Tibial nerve (tissue), 4 donors: ENCODE measurements around the gene SARM1. TPM values are rescaled to one million over a fixed set of nuclear protein-coding genes. Genes with fewer than 3 reads are reported as not detected.

Experiments
- DNase-seq, 2 donors: peaks; one replicate each; pipeline ENCODE4 v3.0.0-alpha.2; 2019; ENCODE audit warnings: low spot score in 2 of 2
- H3K27ac ChIP-seq, 4 donors: fragments of 200-600 bp; sonication (generic) in 3 of 4; one replicate each; pipeline ENCODE4 v1.5.1; 2017 to 2019; ENCODE audit warnings: mild to moderate bottlenecking in 1 of 4
- H3K27me3 ChIP-seq, 2 donors: fragments of 200-600 bp; sonication (generic) in 1 of 2; one replicate each; pipeline versions ENCODE4 v1.5.1 to v1.6.0; 2017 to 2019
- H3K36me3 ChIP-seq, 3 donors: fragments of 200-600 bp; sonication (generic); one replicate each; pipeline ENCODE4 v1.5.1; 2018 to 2019
- H3K4me1 ChIP-seq, 4 donors: fragments of 200-600 bp; sonication (generic) in 3 of 4; one replicate each; pipeline ENCODE4 v1.5.1; 2017 to 2019
- H3K4me3 ChIP-seq, 4 donors: fragments of 200-600 bp; sonication (generic) in 3 of 4; one replicate each; pipeline ENCODE4 v1.5.1; 2017 to 2019; ENCODE audit warnings: mild to moderate bottlenecking in 1 of 4, moderate library complexity in 1 of 4
- H3K9me3 ChIP-seq, 4 donors: fragments of 200-600 bp; sonication (generic) in 3 of 4; one replicate each; pipeline ENCODE4 v1.5.1; 2017 to 2019
- CTCF ChIP-seq, 5 experiments: fragments of 200-600 bp in 3 of 5; fragments of 450-650 bp in 2 of 5; sonication (generic) in 3 of 5; IDR thresholded peaks; one replicate each; pipeline ENCODE4 v1.5.1; 2016 to 2019; ENCODE audit warnings: antibody characterized with exemption in 5 of 5, mild to moderate bottlenecking in 3 of 5, moderate library complexity in 2 of 5
- EP300 ChIP-seq, 2 donors: sonication (generic); formaldehyde crosslinking; IDR thresholded peaks; one replicate each; pipeline ENCODE4 v1.6.1; 2017; ENCODE audit warnings: antibody characterized with exemption in 2 of 2, mild to moderate bottlenecking in 1 of 2
- POLR2A ChIP-seq, 2 donors: fragments of 450-650 bp; IDR thresholded peaks; one replicate each; pipeline ENCODE4 v1.6.1; 2017; ENCODE audit warnings: antibody characterized with exemption in 2 of 2, mild to moderate bottlenecking in 2 of 2, moderate library complexity in 2 of 2
- WGBS, 2 donors: methylation state at CpG; one replicate each; pipeline ENCODE4 v1.1.5; 2018; 5-methylcytosine and 5-hydroxymethylcytosine counted together
- total RNA-seq, 4 donors: library from RNA; depleted of rRNA; stranded (reverse); fragments of >200 nt; gene quantifications; one replicate each; pipeline ENCODE4 v1.1.0, GENCODE V29; 2016

The SARM1 gene
- total RNA-seq, 4 donors from 2014 or later: 5.4 to 18.6 (median 13.8) TPM

GRCh38 chr17:28333083-28333746, 38.3 kb upstream of the SARM1 start:
- Histone ChIP-seq H3K9me3 (no peaks in the 10 kb centered on the region), H3K36me3 (peaks cover 0 to 39% (median 5%) of the 10 kb centered on the region in 3 donors), H3K4me3 (no peak overlapping the region), H3K27me3 (no peaks in the 10 kb centered on the region), H3K4me1 (peaks cover 3 to 50% (median 21%) of the 10 kb centered on the region in 4 donors), H3K27ac (no peak overlapping the region)
- DNase-seq: no peak
- TF ChIP-seq CTCF (IDR thresholded peaks at IDR 0.05) (no peak), EP300 (IDR thresholded peaks at IDR 0.05) (no peak)
- WGBS, 2 donors: 42 to 50% methylated on average over 1 of the region's 1 CpG

GRCh38 chr17:28334171-28334570, 37.3 kb upstream of the SARM1 start:
- no peaks in the 10 kb centered on the region for H3K9me3 ChIP-seq
- WGBS, 2 donors: 47 to 49% methylated on average over 6 of the region's 6 CpGs
- peaks cover 0 to 37% (median 3%) of the 10 kb centered on the region in 3 donors for H3K36me3 ChIP-seq
- no peaks in the 10 kb centered on the region for H3K27me3 ChIP-seq
- no peak for DNase-seq
- peak overlapping the region; percentile 60 to 97 (median 78) for H3K4me3 ChIP-seq
- peaks cover 3 to 56% (median 21%) of the 10 kb centered on the region in 4 donors for H3K4me1 ChIP-seq
- no peak for TF ChIP-seq POLR2A (IDR thresholded peaks at IDR 0.05)
- no peak for TF ChIP-seq EP300 (IDR thresholded peaks at IDR 0.05)
- no peak for TF ChIP-seq CTCF (IDR thresholded peaks at IDR 0.05)
- peak overlapping the region in 2 of 4 donors; percentile 94 to 98 for H3K27ac ChIP-seq

GRCh38 chr17:28334666-28335200, 36.8 kb upstream of the SARM1 start:
- Histone ChIP-seq H3K4me3 (peak overlapping the region; percentile 60 to 97 (median 78)), H3K4me1 (peaks cover 3 to 56% (median 21%) of the 10 kb centered on the region in 4 donors), H3K36me3 (peaks cover 0 to 37% (median 0%) of the 10 kb centered on the region in 3 donors), H3K27me3 (no peaks in the 10 kb centered on the region), H3K9me3 (no peaks in the 10 kb centered on the region), H3K27ac (peak overlapping the region; percentile 28 to 98 (median 96))
- 6 to 11% methylated on average over 15 to 18 of the region's 18 CpGs for WGBS, 2 donors
- no peak for DNase-seq
- TF ChIP-seq EP300 (IDR thresholded peaks at IDR 0.05): no peak
- no peak for TF ChIP-seq CTCF (IDR thresholded peaks at IDR 0.05)
- no peak for TF ChIP-seq POLR2A (IDR thresholded peaks at IDR 0.05)

GRCh38 chr17:28335201-28335958, 36.1 kb upstream of the SARM1 start, which contains the start of the genes IFT20 and TNFAIP1:
Gene IFT20, minus strand, starts transcription at chr17:28335472. Its CDS starts 3,487 bp downstream, at chr17:28331985.
Gene TNFAIP1, plus strand, starts transcription at chr17:28335761. Its CDS starts 3,761 bp downstream, at chr17:28339522.
- H3K27me3 ChIP-seq: no peaks in the 10 kb centered on the region
- peak within 1 kb of the TSS; percentile 89 to 99 (median 98) for H3K27ac ChIP-seq
- WGBS, 2 donors: 0 to 1% methylated on average over 25 to 58 of the region's 62 CpGs
- TF ChIP-seq POLR2A (IDR thresholded peaks at IDR 0.05) (peak; percentile 82 to 94), CTCF (IDR thresholded peaks at IDR 0.05) (peak in 1 of 5 experiments; percentile 44), EP300 (IDR thresholded peaks at IDR 0.05) (peak; percentile 96 to 99)
- no peaks in the 10 kb centered on the region for H3K9me3 ChIP-seq
- peaks cover 0 to 38% (median under 1%) of the 10 kb centered on the region in 3 donors for H3K36me3 ChIP-seq
- peaks cover 3 to 56% (median 21%) of the 10 kb centered on the region in 4 donors for H3K4me1 ChIP-seq
- peak within 1 kb of the TSS; percentile 60 to 97 (median 78) for H3K4me3 ChIP-seq
- DNase-seq: peak; percentile 95 to 97
